GM21367 (cell line): ENCODE results near the gene DNAJC5G.
"Not testable (repeated sequence)": the region's sequence is repeated elsewhere in the genome, so short reads cannot be mapped to it uniquely, and the experiment has no call there.

Experiments
- ATAC-seq: cut with Tn5 transposase; IDR thresholded peaks from one replicate; pipeline ENCODE4 v1.9.1; 2021; ENCODE audit not compliant: unreplicated experiment

Gene DNAJC5G

DNA sequence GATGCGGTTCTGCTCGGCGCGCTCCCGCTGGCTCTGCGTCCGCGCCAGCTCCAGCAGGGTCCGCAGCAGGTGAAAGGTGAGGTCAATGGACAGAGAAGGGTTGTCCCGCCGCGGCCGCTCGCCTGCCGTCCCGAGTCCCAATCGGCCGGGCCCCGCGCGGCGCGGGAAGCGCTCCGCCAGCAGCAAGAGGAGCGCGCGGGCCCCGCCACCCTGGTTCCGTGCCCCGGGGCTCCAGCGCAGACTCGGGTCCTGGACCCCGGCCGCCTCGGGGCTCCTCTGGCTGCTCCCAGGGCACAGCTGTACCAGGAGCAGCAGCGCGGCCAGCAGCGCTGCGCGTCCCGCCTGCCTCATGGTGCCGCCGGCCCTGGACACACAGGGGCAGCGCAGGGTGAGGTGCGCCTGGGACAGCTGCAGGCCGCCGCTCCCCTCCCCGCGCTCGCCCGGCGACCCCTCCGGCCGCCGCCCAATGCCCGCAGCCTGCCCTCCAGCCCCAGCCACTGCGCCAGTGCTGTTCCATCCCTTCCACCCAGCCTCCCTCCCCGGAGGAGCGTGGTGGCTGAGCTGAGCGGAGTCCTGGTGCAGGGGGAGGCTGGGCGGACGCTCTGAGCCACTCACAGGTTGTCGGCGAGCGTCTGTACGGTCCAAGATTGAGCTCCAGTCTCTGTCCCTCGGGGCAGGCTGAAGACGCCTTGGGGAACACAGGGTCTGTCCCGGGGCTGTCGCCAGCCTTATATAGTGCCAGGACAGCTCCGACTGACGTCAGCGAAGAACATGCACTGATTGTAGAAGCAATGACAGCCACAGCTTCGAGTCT lies 32.5 kb downstream of the DNAJC5G start:
- ATAC-seq, result no peak

DNA sequence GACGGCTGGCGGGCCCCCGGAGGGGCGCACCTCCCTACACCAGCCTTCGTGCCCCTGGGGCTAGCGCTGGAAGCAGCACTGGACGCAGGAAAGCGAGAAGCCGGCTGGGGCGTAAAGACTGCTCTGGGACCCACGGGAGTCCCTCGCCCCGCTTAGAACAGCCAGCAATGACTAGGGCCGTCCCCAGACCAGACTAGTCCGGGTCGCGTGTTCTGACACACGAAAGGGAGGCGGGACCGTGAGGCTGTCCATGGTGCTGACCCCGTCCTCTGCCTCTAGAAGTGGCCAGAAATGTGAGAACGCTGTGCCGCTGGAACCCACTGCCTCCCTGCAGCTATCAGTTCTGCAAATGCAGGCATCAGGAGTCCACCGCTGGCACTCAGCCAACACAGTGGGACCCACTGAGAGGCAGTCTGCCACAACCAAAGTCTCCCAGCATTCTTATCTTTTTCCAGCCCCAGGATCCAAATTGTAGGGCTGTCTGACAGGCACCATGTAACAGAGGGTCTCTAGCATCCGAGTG lies 33.2 kb downstream of the DNAJC5G start, which contains the start of gene UCN:
UCN (minus strand) TSS at position 87 of the 523 bp plus-strand sequence. CDS start 550 bp downstream, outside the sequence.
- ATAC-seq, result no peak

DNA sequence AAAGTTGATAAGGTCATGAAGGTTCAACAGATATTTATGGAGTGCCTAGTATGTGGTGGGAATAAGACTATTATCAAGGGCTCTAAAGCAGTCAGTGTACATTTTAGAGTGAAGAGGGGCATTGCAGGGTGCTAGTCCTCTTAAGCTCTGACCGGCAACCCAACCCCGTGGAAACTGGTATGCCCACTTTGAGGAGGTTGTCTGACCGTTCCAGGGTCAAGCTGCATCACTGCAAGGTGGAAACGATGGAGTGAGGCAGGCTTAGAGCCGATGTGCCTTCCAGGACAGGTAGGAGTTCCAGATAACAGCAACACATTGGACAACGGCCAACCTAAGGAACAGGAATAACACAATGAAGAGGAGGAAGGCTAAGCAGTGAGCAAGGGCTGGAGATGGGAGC lies 34.4 kb downstream of the DNAJC5G start:
- ATAC-seq, result no peak

DNA sequence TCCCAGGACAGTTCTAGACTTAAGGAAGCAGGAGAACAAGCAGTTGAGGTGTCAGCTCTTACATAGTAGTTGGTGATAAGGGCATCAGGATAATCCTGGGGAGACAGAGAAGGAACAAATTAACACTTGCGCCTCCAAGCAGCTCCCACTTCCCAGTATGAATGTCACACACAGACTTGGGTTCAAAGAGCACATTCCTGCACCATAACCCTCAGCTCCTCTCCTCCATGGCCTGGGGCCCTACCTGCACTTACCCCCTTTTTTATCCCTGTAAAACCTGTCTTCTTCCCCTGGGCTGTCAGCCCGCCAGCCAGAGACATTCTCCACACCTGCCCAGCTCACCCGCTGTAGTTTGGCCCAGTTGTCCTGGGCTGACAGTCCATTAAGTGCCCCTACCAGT lies 36.9 kb downstream of the DNAJC5G start:
- no peak for ATAC-seq

DNA sequence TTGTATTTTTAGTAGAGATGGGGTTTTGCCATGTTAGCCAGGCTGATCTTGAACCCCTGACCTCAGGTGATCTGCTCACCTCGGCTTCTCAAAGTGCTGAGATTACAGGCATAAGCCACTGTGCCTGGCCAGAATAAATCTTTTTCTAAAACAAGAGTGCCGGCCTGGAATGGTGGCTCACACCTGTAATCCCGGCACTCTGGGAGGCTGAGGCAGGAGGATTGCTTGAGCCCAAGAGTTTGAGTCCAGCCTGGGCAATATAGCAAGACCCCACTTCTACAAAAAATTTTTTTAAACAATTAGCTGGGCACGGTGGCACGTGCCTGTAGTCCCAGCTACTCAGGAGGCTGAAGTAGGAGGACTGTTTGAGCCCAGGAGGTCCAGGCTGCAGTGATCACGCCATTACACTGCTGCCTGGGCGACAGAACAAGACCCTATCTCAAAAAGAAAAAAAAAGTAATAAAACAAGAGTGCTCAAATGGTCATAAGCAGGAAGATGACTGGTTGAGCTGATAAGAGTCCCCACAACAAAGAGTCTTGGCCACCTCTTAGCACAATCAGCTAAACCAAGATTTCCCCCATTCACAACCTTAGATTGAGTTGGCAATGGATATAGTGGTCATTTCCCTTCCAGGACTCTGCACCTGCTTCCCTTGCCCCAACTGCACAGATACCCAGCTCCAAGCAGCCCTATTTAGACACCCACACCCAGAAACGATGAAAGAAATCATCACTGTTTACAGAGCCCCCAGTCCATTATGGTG lies 38.8 kb downstream of the DNAJC5G start:
- no peak for ATAC-seq

DNA sequence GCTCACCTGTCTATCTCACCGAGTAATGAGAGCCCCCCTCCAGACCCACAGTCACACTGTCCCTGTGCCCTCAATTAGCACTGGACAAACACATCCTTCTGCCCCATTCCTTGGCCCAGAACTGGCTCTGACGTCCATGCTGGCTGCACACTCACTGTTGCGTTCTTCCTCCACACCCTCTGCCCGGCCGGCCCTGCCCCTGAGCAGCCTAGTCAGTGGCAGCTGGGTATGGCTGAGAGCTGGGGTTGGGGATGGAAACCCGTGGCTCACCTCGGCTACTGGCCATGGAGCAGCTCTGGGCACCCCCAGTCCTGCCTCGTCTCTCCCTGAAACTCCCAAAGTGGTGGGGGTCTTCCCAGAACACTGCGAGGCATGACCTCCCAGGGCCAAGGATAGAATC lies 39.5 kb downstream of the DNAJC5G start:
- no peak for ATAC-seq

DNA sequence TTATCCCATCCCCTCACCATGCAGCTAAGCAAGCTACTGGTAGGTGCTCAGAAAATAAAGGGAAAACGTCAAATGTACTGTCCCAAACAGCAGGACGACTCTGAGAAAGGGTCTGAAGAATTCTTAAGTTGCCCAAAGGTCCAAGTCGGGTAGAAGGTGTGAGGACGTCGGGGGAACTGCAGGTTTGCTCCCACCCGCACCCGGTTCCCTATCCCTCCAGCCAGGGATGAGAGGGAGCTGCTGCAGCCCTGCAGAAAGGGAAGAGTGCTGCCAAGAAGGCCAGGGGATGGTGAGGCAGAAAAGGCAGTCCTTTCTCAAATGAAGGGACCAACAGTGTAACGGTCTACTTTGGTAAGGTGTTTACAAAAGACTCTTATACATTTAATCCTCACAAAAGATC lies 39.9 kb downstream of the DNAJC5G start:
- ATAC-seq, result no peak

DNA sequence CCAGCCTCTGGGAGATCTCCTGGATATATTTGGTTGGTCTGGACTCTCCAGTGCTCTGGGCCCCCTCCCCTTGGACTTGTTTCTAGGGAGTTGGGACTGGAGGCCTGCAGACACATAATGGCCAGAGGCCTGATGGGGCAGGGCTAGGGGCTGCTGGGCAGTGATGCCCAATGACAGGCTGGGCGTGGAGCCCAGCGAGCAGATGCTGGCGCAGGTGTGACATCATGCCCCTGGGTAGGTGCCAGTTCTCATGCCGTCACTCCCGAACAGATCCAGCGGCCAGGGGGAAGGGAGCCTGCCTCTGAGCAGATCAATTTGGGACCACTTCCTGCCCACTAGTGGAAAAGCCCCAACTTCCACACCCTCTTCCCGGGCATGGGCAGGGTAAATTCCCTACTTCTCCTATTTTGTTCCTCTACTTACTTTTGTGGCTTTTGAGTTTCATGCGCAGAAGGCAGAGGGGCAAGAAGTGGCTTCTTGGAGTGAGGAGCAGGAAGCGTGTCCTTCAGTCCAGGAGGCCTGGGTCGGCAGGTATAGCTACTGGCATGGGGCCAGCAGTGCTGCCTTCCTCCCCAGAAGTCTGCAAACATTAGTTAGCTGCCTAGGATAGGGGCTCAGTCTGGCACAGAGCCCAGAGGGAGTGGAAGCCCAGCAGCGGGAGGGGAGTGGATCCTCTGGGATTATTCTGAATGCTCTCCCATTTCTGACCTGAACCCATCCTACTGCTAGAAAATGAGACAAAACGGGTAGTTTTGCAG lies 41.6 kb downstream of the DNAJC5G start:
- ATAC-seq, result no peak

DNA sequence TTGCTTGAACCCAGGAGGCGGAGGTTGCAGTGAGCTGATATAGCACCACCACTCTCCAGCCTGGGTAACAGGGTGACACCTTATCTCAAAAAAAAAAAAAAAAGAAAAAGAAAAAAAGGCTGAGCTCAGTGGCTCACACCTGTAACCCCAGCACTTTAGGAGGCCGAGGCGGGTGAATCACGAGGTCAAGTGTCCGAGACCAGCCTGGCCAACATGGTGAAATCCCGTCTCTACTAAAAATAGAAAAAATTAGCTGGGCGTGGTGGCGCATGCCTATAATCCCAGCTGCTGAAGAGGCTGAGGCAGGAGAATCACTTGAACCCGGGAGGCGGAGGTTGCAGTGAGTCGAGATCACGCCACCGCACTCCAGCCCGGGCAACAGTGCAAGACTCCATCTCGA lies 44.6 kb downstream of the DNAJC5G start:
- not testable (repeated sequence) for ATAC-seq

DNA sequence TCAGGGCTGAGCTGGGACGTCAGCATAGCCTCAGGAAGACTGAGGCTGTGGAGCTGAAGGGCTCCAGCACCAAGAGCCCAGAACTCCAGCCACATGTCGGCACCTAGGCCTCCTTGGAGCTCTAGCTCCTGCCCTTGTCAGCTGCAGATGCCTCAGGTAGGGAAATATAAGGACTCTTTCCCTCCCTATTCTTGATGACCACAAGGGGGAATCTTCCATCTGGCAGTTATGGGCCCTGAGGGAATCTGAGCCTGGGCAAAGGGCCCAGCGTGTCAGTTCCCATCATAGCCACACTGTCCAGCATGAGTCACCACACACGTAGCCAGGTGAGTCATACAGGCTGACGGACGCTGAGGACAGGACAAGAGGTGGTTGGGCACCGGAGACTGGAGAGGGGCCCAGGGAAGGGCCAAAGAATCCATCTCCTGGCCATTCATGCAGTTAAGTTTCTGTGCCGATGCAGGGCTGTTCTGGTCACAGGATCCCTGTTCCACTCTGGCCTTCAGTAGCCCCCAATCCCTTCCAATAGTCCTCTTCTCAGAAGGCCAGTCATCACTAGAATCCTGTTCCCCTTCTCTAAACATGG lies 45.8 kb downstream of the DNAJC5G start:
- ATAC-seq, result no peak

DNA sequence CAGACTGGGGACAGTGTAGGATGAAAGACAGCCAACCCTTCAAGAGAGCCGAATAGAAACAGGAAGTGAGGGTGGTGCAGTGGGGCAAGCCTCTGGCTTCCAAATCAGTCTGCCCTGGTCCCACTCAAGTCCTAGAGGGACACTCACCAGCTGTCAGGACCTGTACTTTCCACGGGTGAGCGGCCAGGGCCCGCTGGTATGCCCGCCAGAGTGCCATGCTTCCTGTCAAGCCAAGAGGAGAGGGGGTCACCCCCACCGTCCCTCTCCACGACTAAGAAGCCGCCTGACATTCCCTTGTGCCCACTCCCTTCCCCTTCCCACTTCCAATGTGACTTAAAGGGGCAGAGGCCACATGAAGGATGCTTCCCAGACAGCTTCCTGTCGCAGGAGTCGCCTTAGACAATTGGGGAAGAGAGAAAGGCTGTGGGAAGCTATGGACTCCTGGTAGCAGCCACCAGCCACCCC lies 47.1 kb downstream of the DNAJC5G start:
- no peak for ATAC-seq

DNA sequence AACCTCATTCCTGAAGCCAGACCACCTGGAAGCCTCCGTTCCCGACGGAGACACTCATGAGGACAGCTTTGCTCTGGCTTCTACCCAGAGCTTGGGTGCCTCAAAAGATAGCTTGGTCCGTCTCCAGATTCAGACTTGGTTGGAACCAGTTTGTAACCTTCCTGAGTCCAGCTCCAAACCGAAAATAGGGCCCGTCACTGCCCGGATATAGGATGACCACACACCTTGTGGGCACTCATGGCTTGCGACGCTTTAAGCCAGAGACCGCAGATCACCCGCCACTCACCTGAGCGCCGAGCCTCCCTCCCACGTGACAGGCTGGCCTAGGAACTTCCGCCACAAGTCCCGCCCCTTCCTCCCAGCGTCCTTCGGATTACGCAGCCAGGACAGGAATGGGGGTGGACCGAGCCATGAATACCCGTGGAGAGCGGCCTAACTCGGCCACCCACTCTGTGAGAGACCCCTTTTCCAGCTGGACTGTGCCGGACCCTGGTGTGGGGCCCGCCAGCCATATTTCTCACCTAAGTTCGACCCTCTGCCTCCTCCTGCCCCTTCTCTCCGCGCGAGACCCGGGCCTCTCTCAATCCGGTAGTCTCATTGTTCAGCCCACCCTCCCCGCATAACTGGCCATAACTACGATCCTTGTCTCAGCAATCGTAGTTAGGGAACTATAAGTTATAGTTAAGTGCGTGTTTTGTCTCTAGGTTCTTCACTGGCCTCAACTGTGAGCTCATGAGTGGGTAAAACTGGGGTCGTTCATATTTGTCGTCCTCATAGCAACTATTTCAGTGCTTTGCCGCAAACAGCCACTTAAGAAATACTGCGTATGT lies 47.7 kb downstream of the DNAJC5G start, which contains the start of gene MPV17:
MPV17 (minus strand) TSS at position 332 of the 830 bp plus-strand sequence. CDS start 580 bp downstream, outside the sequence.
- peak; percentile 79 for ATAC-seq

DNA sequence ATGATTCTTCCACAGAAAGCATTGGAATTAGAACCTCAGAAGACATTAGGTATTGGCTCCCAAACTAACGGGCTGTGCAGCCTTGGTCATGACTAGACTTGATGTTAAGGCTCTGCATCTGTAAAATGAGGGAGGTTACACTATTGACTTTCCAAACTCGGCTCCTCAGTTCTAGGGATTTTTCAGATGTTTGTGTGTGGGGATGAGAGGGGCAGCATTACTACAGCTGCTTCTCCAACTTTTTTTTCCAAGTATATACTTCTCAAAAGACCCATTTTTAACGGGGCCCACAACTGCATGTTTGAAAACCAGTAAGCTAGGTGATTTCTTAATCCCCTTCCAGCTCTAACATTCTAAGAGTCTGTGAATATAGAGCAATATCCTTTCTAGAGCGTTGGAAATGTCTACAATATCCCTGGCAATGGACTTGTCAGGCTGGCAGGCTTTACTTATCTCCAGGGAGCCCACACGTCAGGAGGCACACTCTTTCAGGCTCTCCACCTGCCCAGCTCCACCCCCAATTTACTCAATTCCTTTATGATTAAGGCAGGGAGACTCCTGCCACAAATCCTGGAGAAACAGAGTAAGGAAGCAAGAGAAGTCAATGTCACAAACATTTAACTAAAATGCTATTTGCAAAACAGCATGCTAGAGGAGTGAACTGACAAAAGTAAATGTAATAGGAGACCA lies 48.5 kb downstream of the DNAJC5G start:
- no peak for ATAC-seq

DNA sequence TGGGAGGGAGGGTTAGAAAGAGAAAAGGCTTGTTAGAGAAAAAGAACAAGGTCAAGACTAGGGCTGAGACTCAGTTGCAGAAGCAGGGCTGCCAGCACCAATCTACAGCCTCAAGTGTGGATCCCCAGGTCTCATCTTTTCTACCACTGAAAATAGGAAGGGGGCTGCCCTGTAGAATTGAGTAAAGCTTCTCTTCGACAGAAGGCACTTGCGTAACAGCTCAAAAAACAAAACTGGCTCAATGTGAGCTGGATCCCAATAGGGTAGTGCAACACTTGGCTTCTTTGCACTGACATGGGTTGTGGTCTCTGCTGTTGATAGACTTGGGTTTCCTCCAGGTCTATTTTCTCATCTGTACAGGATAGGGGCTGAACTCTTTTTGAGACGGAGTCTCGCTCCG lies 49.5 kb downstream of the DNAJC5G start:
- no peak for ATAC-seq
